Ascending aorta (tissue), 2 donors: ENCODE data around the gene SRGAP1. TPM values are rescaled to one million over a fixed set of nuclear protein-coding genes. Genes with fewer than 3 reads are reported as not detected.

Experiments
- DNase-seq, 2 donors: peaks; one replicate each; pipeline ENCODE4 v3.0.0-alpha.2; 2019; ENCODE audit warnings: low spot score in 2 of 2
- H3K27ac ChIP-seq, 2 donors: fragments of 200-600 bp; sonication (generic); one replicate each; pipeline ENCODE4 v1.5.1; 2016 to 2017; ENCODE audit warnings: mild to moderate bottlenecking in 1 of 2
- H3K27me3 ChIP-seq: fragments of 200-600 bp; sonication (generic); one replicate; pipeline ENCODE4 v1.5.1; 2017
- H3K36me3 ChIP-seq, 2 donors: fragments of 200-600 bp; sonication (generic); one replicate each; pipeline ENCODE4 v1.5.1; 2016
- H3K4me1 ChIP-seq, 2 donors: fragments of 200-600 bp; sonication (generic); one replicate each; pipeline ENCODE4 v1.5.1; 2016 to 2017; ENCODE audit warnings: mild to moderate bottlenecking in 1 of 2
- H3K4me3 ChIP-seq, 2 donors: fragments of 200-600 bp; sonication (generic); one replicate each; pipeline ENCODE4 v1.5.1; 2016 to 2017; ENCODE audit warnings: mild to moderate bottlenecking in 1 of 2
- H3K9me3 ChIP-seq, 2 donors: fragments of 200-600 bp; sonication (generic); one replicate each; pipeline ENCODE4 v1.5.1; 2016
- CTCF ChIP-seq, 3 experiments: fragments of 200-600 bp in 2 of 3; fragments of 450-650 bp in 1 of 3; sonication (generic) in 2 of 3; IDR thresholded peaks; one replicate each; pipeline ENCODE4 v1.5.1; 2016 to 2019; ENCODE audit warnings: antibody characterized with exemption in 3 of 3, mild to moderate bottlenecking in 1 of 3, moderate library complexity in 1 of 3
- intact Hi-C: fragments of 100-400 bp; cut with DNase I; formaldehyde crosslinking; loops from one replicate; pipeline ENCODE4 v1.15.1; 2023
- total RNA-seq: library from RNA; depleted of rRNA; stranded (reverse); fragments of >200 nt; gene quantifications from one replicate; pipeline ENCODE4 v1.1.0, GENCODE V29; 2016

The SRGAP1 gene
- total RNA-seq, 1 donor from 2014 or later, result 5.5 TPM

GRCh38 chr12:63963868-63964267, 119.4 kb downstream of the SRGAP1 start:
- Histone ChIP-seq H3K36me3 (no peaks in the 10 kb centered on the region), H3K27me3 (no peaks in the 10 kb centered on the region), H3K4me1 (no peaks in the 10 kb centered on the region), H3K9me3 (no peaks in the 10 kb centered on the region), H3K4me3 (no peak overlapping the region), H3K27ac (no peak overlapping the region)
- no peak for TF ChIP-seq CTCF (IDR thresholded peaks at IDR 0.05)
- no peak for DNase-seq
- intact Hi-C loops, result no loop called here

- intact Hi-C loops, result no loop called here
- H3K4me1 ChIP-seq, result no peaks in the 10 kb centered on the region
- no peak for DNase-seq
- no peaks in the 10 kb centered on the region for H3K9me3 ChIP-seq
- TF ChIP-seq CTCF (IDR thresholded peaks at IDR 0.05), result no peak
- H3K27me3 ChIP-seq, result no peaks in the 10 kb centered on the region
- no peak overlapping the region for H3K4me3 ChIP-seq
- H3K27ac ChIP-seq, result no peak overlapping the region
- no peaks in the 10 kb centered on the region for H3K36me3 ChIP-seq
Measured at GRCh38 chr12:63964301-63964700, 119.8 kb downstream of the SRGAP1 start.

- Histone ChIP-seq H3K4me1 (no peaks in the 10 kb centered on the region), H3K27ac (no peak overlapping the region), H3K9me3 (no peaks in the 10 kb centered on the region), H3K4me3 (no peak overlapping the region), H3K27me3 (no peaks in the 10 kb centered on the region), H3K36me3 (no peaks in the 10 kb centered on the region)
- no peak for DNase-seq
- TF ChIP-seq CTCF (IDR thresholded peaks at IDR 0.05), result no peak
- intact Hi-C loops, result no loop called here
Measured at GRCh38 chr12:63965936-63966605, 121.6 kb downstream of the SRGAP1 start.

GRCh38 chr12:63966606-63966975, 122.1 kb downstream of the SRGAP1 start:
- H3K27me3 ChIP-seq, result no peaks in the 10 kb centered on the region
- DNase-seq, result no peak
- H3K9me3 ChIP-seq, result no peaks in the 10 kb centered on the region
- H3K4me1 ChIP-seq, result no peaks in the 10 kb centered on the region
- intact Hi-C loops, result no loop called here
- no peak overlapping the region for H3K4me3 ChIP-seq
- H3K27ac ChIP-seq, result no peak overlapping the region
- no peak for TF ChIP-seq CTCF (IDR thresholded peaks at IDR 0.05)
- no peaks in the 10 kb centered on the region for H3K36me3 ChIP-seq

- H3K4me3 ChIP-seq, result no peak overlapping the region
- DNase-seq, result no peak
- no peaks in the 10 kb centered on the region for H3K4me1 ChIP-seq
- no peaks in the 10 kb centered on the region for H3K9me3 ChIP-seq
- H3K27ac ChIP-seq, result no peak overlapping the region
- no peaks in the 10 kb centered on the region for H3K27me3 ChIP-seq
- intact Hi-C loops, result no loop called here
- TF ChIP-seq CTCF (IDR thresholded peaks at IDR 0.05), result no peak
- H3K36me3 ChIP-seq, result no peaks in the 10 kb centered on the region
Measured at GRCh38 chr12:63967358-63968145, 123.1 kb downstream of the SRGAP1 start.
